Type B pancreatic cell (in vitro differentiated cells): ENCODE measurements around the gene TUFM. TPM values are rescaled to one million over a fixed set of nuclear protein-coding genes. Genes with fewer than 3 reads are reported as not detected.
A peak's percentile ranks its signal among the peaks of the same experiment; 100 is the strongest.
"Not testable (repeated sequence)": the region's sequence is repeated elsewhere in the genome, so short reads cannot be mapped to it uniquely, and the experiment has no call there.

Experiments used
- DNase-seq: peaks from one replicate; pipeline ENCODE4 v3.0.0; 2021; ENCODE audit warnings: mixed read lengths; ENCODE audit not compliant: unreplicated experiment; ENCODE audit errors: extremely low spot score
- H3K27ac Mint-ChIP-seq: 2 replicates; pipeline ENCODE4 v1.8.0; 2021; ENCODE audit warnings: mild to moderate bottlenecking, mixed read lengths
- H3K27me3 Mint-ChIP-seq: 2 replicates; pipeline ENCODE4 v1.8.0; 2021; ENCODE audit warnings: mixed read lengths
- H3K36me3 Mint-ChIP-seq: 2 replicates; pipeline ENCODE4 v1.8.0; 2021; ENCODE audit warnings: mixed read lengths
- H3K4me1 Mint-ChIP-seq: one replicate; pipeline ENCODE4 v1.8.0; 2021; ENCODE audit warnings: mixed read lengths; ENCODE audit not compliant: unreplicated experiment
- H3K4me3 Mint-ChIP-seq: 2 replicates; pipeline ENCODE4 v1.8.0; 2021; ENCODE audit warnings: mild to moderate bottlenecking, mixed read lengths
- H3K9me3 Mint-ChIP-seq: 2 replicates; pipeline ENCODE4 v1.8.0; 2021; ENCODE audit warnings: mixed read lengths
- CTCF ChIP-seq: fragments of 200-600 bp; sonication (generic); conservative IDR thresholded peaks from 2 replicates; pipeline ENCODE4 v1.5.0; 2021; ENCODE audit warnings: antibody characterized with exemption, mild to moderate bottlenecking
- microRNA-seq: library from miRNA; unstranded; fragments of <30 nt; microRNA quantifications from one replicate; pipeline ENCODE4, GENCODE V29; 2020
- total RNA-seq: library from RNA; stranded (reverse); gene quantifications from 2 replicates; pipeline ENCODE4 v1.2.1, GENCODE V29; 2021; ENCODE audit warnings: low replicate concordance

TUFM gene
- total RNA-seq, 1 donor from 2014 or later = 182 TPM

DNA sequence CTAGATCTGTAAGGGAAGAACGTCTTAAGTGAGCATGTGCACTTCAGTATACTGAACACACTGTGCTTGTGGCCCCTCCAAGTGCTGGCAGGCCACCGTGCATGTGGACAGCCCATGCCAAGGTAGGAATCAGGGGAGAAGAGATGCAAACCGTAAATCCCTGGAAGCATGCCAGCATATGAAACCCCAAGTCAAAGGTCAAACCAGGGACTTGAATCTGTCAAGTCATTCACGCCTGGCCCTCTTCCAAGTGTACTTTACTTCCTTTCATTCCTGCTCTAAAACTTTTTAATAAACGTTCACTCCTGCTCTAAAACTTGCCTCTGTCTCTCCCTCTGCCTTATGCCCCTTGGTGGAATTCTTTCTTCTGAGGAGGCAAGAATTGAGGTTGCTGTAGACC lies 26.1 kb downstream of the TUFM start:
- Mint-ChIP-seq H3K4me1 (peaks cover 11% of the 10 kb centered on the region), H3K27me3 (no peaks in the 10 kb centered on the region), H3K9me3 (no peaks in the 10 kb centered on the region), H3K4me3 (peak overlapping the region; percentile 49), H3K36me3 (peaks cover 3% of the 10 kb centered on the region), H3K27ac (no peak overlapping the region)
- no peak for TF ChIP-seq CTCF
- no peak for DNase-seq

GRCh38 chr16:28807445-28808120 lies 38.6 kb downstream of the TUFM start:
- H3K4me3 Mint-ChIP-seq, H3K9me3 Mint-ChIP-seq, H3K4me1 Mint-ChIP-seq, H3K36me3 Mint-ChIP-seq, DNase-seq, H3K27ac Mint-ChIP-seq, H3K27me3 Mint-ChIP-seq: not testable (repeated sequence)

- peak; percentile 55 for DNase-seq
- not testable (repeated sequence) for H3K4me1 Mint-ChIP-seq, H3K36me3 Mint-ChIP-seq, H3K27ac Mint-ChIP-seq, H3K27me3 Mint-ChIP-seq, H3K9me3 Mint-ChIP-seq
- TF ChIP-seq CTCF = peak; percentile 68
- H3K4me3 Mint-ChIP-seq = peak overlapping the region; percentile 69
Measured at GRCh38 chr16:28802235-28803019, 43.7 kb downstream of the TUFM start.

Small RNA genes within 50 kb of the gene (microRNA-seq; reads per million reads assigned to microRNA genes)
- gene MIR4721 = not detected

Other genes with a start within 250 kb of the TUFM start
- gene SULT1A2, start 249.3 kb downstream of the TUFM start, total RNA-seq = 3.5 and 14.2 TPM in 2 replicates
- 15.9 and 22.2 TPM in 2 replicates for gene SULT1A1, start 236.3 kb downstream of the TUFM start, total RNA-seq
- not detected in 2 replicates for gene NPIPB8, start 208.3 kb downstream of the TUFM start, total RNA-seq
- 764 and 778 TPM in 2 replicates for gene EIF3C, start 134.9 kb downstream of the TUFM start, total RNA-seq
- 1.2 and 3.0 TPM in 2 replicates for gene NPIPB9, start 94.6 kb downstream of the TUFM start, total RNA-seq
- gene ATXN2L, start 23.3 kb downstream of the TUFM start, total RNA-seq = 166 and 208 TPM in 2 replicates
- 62.3 and 75.1 TPM in 2 replicates for gene SH2B1, start 17.5 kb upstream of the TUFM start, total RNA-seq
- gene ATP2A1, start 32.1 kb upstream of the TUFM start, total RNA-seq = 1.5 and 4.4 TPM in 2 replicates
- gene RABEP2, start 78.9 kb upstream of the TUFM start, total RNA-seq = 23.3 and 44.4 TPM in 2 replicates
- gene CD19, start 85.6 kb upstream of the TUFM start, total RNA-seq = not detected in 2 replicates
- 41.3 and 64.4 TPM in 2 replicates for gene NFATC2IP, start 104.6 kb upstream of the TUFM start, total RNA-seq
- gene SPNS1, start 128.4 kb upstream of the TUFM start, total RNA-seq = 54.5 and 61.2 TPM in 2 replicates
- 3.8 and 8.5 TPM in 2 replicates for gene LAT, start 138.7 kb upstream of the TUFM start, total RNA-seq